GM12878 (cell line): ENCODE data around the gene SAC3D1. TPM values are rescaled to one million over a fixed set of nuclear protein-coding genes. Genes with fewer than 3 reads are reported as not detected.

Source experiments
- MEF2B ChIP-seq: fragments of 450-650 bp; IDR thresholded peaks from 2 replicates; pipeline ENCODE4 v1.6.1; 2018; ENCODE audit warnings: mild to moderate bottlenecking, moderate library complexity; ENCODE audit not compliant: partially characterized antibody, poor library complexity, severe bottlenecking
- polyA plus RNA-seq, 11 experiments: library from polyadenylated mRNA; depleted of rRNA in 4 of 11; unstranded in 6 of 11; stranded (reverse) in 5 of 11; fragments of >200 nt; fragmentation: Nextera tagmentation in 4 of 11; fragmentation: Illumina TruSeq in 1 of 11; extraction: Ambion mirVana in 4 of 11; extraction: Trizol in 1 of 11; gene quantifications; 1 replicate in 1 of 11; 2 replicates in 10 of 11; pipeline versions ENCODE4 v1.2.1 to v1.2.3, GENCODE V29; 2011 to 2016; ENCODE audit warnings: inconsistent platforms in 2 of 11, missing spikeins in 2 of 11, low read depth in 1 of 11
- total RNA-seq, 4 experiments: library from RNA; depleted of rRNA in 3 of 4; stranded (reverse); fragments of >200 nt in 3 of 4; fragmentation: Illumina TruSeq in 1 of 4; extraction: Trizol in 1 of 4; gene quantifications; 2 replicates each; pipeline versions ENCODE4 v1.2.1 to v1.2.3, GENCODE V29; 2013 to 2021
- TF ChIP-seq, protein P1 (sequence below): fragments of 450-650 bp; IDR thresholded peaks from 2 replicates; pipeline ENCODE4 v1.6.1; 2017; ENCODE audit warnings: mild to moderate bottlenecking, moderate library complexity
- TF ChIP-seq, protein P2 (sequence below): fragments of 450-650 bp; formaldehyde crosslinking; IDR thresholded peaks from 2 replicates; pipeline ENCODE4 v1.4.0; 2020; ENCODE audit warnings: mild to moderate bottlenecking, moderate library complexity

SAC3D1 gene
- total and polyA plus RNA-seq, 10 of the 15 experiments (the other 5 are each of a cell fraction or from before 2014, with no cell fraction given): 0.16 to 44.6 (median 12.1) TPM

DNA sequence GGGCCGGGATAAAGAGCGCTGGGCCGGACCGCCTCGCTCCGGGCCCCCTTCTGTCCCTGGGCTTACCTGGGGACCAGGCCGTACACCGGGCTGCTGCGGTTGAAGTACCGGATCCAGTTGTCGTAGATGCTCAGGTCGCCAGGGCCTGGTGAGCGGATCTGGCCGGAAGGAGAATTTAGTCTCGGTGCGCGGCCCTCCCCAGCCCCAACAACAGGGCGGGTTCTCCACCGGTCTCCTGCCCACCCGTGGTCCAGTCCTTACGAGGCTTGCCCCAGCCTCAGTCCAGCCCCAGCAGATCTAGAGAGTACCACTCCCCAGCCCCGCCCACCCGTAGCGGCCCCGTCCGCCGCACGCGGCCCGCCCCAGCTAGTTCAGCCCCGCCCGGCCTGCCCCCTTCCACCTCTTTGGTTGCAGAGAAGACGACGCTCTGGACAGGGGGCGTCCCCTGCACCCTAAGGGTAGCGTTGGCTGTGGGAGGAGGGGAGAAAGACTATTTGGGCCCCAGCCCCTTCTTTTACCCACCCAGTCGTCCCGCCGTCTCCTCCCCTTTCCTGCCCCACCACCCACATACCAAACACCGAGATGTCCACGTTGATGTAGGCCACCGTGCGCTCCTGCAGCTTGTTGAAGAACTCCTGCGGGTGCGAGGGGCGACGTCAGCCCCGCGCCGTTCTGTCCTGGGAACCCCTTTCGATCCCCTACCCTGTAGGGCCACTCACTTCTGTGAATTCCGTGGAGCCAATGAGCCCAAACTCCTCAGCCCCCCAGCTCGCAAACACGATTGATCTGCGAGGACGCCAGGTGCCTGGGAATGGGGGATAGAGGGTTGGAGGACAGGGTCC is 6.8 kb downstream of the SAC3D1 start (continued):
- TF ChIP-seq, protein P1, sequence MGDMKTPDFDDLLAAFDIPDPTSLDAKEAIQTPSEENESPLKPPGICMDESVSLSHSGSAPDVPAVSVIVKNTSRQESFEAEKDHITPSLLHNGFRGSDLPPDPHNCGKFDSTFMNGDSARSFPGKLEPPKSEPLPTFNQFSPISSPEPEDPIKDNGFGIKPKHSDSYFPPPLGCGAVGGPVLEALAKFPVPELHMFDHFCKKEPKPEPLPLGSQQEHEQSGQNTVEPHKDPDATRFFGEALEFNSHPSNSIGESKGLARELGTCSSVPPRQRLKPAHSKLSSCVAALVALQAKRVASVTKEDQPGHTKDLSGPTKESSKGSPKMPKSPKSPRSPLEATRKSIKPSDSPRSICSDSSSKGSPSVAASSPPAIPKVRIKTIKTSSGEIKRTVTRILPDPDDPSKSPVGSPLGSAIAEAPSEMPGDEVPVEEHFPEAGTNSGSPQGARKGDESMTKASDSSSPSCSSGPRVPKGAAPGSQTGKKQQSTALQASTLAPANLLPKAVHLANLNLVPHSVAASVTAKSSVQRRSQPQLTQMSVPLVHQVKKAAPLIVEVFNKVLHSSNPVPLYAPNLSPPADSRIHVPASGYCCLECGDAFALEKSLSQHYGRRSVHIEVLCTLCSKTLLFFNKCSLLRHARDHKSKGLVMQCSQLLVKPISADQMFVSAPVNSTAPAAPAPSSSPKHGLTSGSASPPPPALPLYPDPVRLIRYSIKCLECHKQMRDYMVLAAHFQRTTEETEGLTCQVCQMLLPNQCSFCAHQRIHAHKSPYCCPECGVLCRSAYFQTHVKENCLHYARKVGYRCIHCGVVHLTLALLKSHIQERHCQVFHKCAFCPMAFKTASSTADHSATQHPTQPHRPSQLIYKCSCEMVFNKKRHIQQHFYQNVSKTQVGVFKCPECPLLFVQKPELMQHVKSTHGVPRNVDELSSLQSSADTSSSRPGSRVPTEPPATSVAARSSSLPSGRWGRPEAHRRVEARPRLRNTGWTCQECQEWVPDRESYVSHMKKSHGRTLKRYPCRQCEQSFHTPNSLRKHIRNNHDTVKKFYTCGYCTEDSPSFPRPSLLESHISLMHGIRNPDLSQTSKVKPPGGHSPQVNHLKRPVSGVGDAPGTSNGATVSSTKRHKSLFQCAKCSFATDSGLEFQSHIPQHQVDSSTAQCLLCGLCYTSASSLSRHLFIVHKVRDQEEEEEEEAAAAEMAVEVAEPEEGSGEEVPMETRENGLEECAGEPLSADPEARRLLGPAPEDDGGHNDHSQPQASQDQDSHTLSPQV: no peak
- TF ChIP-seq, protein P2, sequence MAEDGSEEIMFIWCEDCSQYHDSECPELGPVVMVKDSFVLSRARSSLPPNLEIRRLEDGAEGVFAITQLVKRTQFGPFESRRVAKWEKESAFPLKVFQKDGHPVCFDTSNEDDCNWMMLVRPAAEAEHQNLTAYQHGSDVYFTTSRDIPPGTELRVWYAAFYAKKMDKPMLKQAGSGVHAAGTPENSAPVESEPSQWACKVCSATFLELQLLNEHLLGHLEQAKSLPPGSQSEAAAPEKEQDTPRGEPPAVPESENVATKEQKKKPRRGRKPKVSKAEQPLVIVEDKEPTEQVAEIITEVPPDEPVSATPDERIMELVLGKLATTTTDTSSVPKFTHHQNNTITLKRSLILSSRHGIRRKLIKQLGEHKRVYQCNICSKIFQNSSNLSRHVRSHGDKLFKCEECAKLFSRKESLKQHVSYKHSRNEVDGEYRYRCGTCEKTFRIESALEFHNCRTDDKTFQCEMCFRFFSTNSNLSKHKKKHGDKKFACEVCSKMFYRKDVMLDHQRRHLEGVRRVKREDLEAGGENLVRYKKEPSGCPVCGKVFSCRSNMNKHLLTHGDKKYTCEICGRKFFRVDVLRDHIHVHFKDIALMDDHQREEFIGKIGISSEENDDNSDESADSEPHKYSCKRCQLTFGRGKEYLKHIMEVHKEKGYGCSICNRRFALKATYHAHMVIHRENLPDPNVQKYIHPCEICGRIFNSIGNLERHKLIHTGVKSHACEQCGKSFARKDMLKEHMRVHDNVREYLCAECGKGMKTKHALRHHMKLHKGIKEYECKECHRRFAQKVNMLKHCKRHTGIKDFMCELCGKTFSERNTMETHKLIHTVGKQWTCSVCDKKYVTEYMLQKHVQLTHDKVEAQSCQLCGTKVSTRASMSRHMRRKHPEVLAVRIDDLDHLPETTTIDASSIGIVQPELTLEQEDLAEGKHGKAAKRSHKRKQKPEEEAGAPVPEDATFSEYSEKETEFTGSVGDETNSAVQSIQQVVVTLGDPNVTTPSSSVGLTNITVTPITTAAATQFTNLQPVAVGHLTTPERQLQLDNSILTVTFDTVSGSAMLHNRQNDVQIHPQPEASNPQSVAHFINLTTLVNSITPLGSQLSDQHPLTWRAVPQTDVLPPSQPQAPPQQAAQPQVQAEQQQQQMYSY: no peak
- TF ChIP-seq MEF2B: no peak
